Kidney (tissue), 14 donors: ENCODE results near the gene DHH. TPM values are rescaled to one million over a fixed set of nuclear protein-coding genes. Genes with fewer than 3 reads are reported as not detected.

ENCODE experiments used
- DNase-seq, 5 donors: peaks; one replicate each; pipeline ENCODE4 v3.0.0-alpha.2; 2013 to 2020
- FAIRE-seq: peaks from 2 replicates; lab custom pipeline; 2012; peaks lifted over from hg19 to GRCh38; lab: Jason Lieb, UNC
- H3K27ac ChIP-seq, 2 donors: one replicate each; pipeline ENCODE4 v1.7.0; 2013; ENCODE audit warnings: low read depth in 2 of 2, low read length in 2 of 2, inconsistent platforms in 1 of 2
- H3K27me3 ChIP-seq: one replicate; pipeline ENCODE4 v1.7.1; 2013; ENCODE audit warnings: low read length, inconsistent platforms; ENCODE audit not compliant: control insufficient read depth, insufficient read depth
- H3K36me3 ChIP-seq, 3 donors: one replicate each; pipeline versions ENCODE4 v1.7.0 to v1.7.1; 2013; ENCODE audit warnings: low read length in 3 of 3, control low read depth in 1 of 3, inconsistent platforms in 1 of 3; ENCODE audit not compliant: insufficient read depth in 3 of 3, control insufficient read depth in 2 of 3
- H3K4me1 ChIP-seq, 3 donors: one replicate each; pipeline versions ENCODE4 v1.7.0 to v1.7.1; 2013; ENCODE audit warnings: low read length in 3 of 3, inconsistent platforms in 1 of 3, low read depth in 1 of 3; ENCODE audit not compliant: control insufficient read depth in 2 of 3, insufficient read depth in 2 of 3
- H3K4me3 ChIP-seq, 3 donors: one replicate each; pipeline versions ENCODE4 v1.7.0 to v1.8.1; 2013; ENCODE audit warnings: low read length in 3 of 3, control low read depth in 1 of 3, inconsistent platforms in 1 of 3
- H3K9ac ChIP-seq, 3 donors: one replicate each; pipeline versions ENCODE4 v1.7.0 to v1.7.1; 2013; ENCODE audit warnings: low read length in 3 of 3, control low read depth in 1 of 3, inconsistent platforms in 1 of 3
- H3K9me3 ChIP-seq, 3 donors: one replicate each; pipeline versions ENCODE4 v1.7.0 to v1.7.1; 2013; ENCODE audit warnings: low read length in 3 of 3, control low read depth in 1 of 3, inconsistent platforms in 1 of 3; ENCODE audit not compliant: control insufficient read depth in 2 of 3, insufficient read depth in 1 of 3
- intact Hi-C: fragments of 100-400 bp; cut with DNase I; formaldehyde crosslinking; loops from one replicate; pipeline ENCODE4 v1.11.1; 2022
- polyA plus RNA-seq: library from polyadenylated mRNA; stranded (reverse); fragments of 350-450 nt; fragmentation: Illumina TruSeq; extraction: RNeasy Lipid Tissue Mini Kit (QIAGEN cat#74804); gene quantifications from one replicate; pipeline ENCODE4 v1.2.3, GENCODE V29; 2014; ENCODE audit warnings: low read depth, low replicate concordance; ENCODE audit not compliant: insufficient read depth
- total RNA-seq: library from RNA; stranded (reverse); fragmentation: NEBNext Ultra II Directional; extraction: Animal tissue kit (Norgen Biotek cat#: 25700); gene quantifications from one replicate; pipeline ENCODE4 v1.2.1, GENCODE V29; 2021
- TF ChIP-seq, protein P1 (sequence below): IDR thresholded peaks from 3 replicates; pipeline ENCODE4 v1.5.1; 2012; ENCODE audit warnings: mild to moderate bottlenecking, moderate library complexity, borderline replicate concordance; ENCODE audit not compliant: insufficient read depth; ENCODE audit errors: extremely low read depth
- donor health status: control.
- donor health status: control.
- donor health status: control.
- donor health status: control.
- donor health status: control.
- donor health status: DM: yes; HTN: yes; CAD: no.
- donor health status: Normal renal cell carcinoma (clear cell type).

Gene DHH
- total and polyA plus RNA-seq, 2 donors from 2014 or later, result 0.54 to 1.6 TPM

DNA sequence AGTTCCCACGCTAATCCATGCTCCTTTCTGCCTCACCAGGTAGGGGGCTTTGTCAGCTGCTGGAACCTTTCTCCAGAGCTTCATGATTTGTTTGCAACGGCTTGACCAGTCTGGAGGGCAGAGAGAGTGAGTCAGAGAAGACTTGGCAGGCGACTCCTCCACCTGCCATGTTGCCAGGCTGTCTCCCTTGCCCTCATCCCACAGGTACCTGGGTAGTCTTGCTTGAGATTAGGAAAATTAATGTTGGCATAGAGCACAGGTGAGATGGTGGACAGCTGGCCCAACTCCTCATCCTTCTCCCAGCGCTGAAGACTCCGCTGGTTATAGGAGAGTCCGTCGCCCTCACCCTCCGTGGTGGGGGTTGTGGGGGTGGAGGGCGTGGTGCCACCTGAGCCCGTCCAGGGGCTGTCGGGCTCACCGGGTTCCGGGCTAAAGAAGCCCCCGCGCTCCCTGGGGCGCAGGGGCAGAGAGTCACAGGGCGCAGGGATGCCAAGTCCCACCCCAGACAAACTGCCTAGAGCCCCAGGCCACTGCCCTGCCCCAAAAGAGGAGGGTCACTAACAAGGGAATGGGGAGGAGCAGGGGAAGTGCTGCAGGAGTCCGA is 52.6 kb downstream of the DHH start:
- Histone ChIP-seq H3K9ac (no peak overlapping the region), H3K4me1 (no peaks in the 10 kb centered on the region), H3K27ac (no peak overlapping the region), H3K4me3 (no peak overlapping the region), H3K27me3 (no peaks in the 10 kb centered on the region), H3K36me3 (peaks cover 10 to 77% (median 50%) of the 10 kb centered on the region in 3 donors), H3K9me3 (no peaks in the 10 kb centered on the region)
- intact Hi-C loops, result no loop called here
- DNase-seq (peak in 1 of 5 donors; percentile 61), FAIRE-seq (no peak)
- TF ChIP-seq, protein P1, sequence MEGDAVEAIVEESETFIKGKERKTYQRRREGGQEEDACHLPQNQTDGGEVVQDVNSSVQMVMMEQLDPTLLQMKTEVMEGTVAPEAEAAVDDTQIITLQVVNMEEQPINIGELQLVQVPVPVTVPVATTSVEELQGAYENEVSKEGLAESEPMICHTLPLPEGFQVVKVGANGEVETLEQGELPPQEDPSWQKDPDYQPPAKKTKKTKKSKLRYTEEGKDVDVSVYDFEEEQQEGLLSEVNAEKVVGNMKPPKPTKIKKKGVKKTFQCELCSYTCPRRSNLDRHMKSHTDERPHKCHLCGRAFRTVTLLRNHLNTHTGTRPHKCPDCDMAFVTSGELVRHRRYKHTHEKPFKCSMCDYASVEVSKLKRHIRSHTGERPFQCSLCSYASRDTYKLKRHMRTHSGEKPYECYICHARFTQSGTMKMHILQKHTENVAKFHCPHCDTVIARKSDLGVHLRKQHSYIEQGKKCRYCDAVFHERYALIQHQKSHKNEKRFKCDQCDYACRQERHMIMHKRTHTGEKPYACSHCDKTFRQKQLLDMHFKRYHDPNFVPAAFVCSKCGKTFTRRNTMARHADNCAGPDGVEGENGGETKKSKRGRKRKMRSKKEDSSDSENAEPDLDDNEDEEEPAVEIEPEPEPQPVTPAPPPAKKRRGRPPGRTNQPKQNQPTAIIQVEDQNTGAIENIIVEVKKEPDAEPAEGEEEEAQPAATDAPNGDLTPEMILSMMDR, result no peak

DNA sequence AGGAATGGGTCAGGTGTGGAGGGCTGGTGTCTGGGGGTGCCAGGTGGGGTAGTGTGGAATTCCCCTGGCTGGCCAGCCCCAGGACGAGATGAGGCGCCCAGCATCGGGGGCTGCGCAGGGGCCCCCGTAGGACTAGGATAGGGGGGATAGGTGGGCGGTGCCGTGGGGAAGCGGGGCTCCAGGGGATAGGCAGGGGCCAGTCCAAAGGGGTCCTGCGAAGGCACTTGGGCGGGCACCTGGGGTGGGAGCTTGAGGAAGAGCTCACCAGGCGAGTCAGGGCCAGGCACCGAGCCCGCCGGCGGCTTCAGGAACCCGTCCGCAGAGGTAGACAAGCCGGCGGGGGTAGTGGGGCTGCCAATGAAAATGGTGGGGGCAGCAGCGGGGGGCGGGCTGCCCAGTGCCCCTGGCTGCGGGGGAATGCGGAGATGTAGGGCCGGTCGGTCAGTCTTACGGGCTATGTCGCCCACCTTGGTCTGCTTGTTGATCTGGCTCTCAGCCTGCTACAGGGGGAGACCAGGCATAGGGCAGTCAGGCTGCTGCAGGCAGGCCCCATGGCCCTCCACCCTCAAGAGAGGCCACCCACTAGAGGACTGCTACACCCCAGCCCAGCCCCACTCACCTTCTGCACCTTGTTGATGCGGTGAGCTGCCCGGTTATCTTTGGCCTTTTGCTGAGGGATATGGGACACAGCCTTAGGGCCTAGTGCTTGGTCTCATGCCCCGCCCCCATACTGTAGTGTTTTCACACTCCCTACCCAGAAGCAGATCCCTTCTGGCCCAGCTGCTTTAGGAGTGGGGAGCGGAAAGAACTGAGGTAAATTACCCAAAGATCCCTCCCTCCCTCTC is 53.3 kb downstream of the DHH start:
- intact Hi-C loops, result no loop called here
- no peaks in the 10 kb centered on the region for H3K9me3 ChIP-seq
- no peaks in the 10 kb centered on the region for H3K4me1 ChIP-seq
- DNase-seq, result peak in 1 of 5 donors; percentile 74
- no peak overlapping the region for H3K4me3 ChIP-seq
- no peak overlapping the region for H3K9ac ChIP-seq
- no peaks in the 10 kb centered on the region for H3K27me3 ChIP-seq
- TF ChIP-seq, protein P1, result no peak
- no peak for FAIRE-seq
- H3K36me3 ChIP-seq, result peaks cover 10 to 76% (median 54%) of the 10 kb centered on the region in 3 donors
- no peak overlapping the region for H3K27ac ChIP-seq

DNA sequence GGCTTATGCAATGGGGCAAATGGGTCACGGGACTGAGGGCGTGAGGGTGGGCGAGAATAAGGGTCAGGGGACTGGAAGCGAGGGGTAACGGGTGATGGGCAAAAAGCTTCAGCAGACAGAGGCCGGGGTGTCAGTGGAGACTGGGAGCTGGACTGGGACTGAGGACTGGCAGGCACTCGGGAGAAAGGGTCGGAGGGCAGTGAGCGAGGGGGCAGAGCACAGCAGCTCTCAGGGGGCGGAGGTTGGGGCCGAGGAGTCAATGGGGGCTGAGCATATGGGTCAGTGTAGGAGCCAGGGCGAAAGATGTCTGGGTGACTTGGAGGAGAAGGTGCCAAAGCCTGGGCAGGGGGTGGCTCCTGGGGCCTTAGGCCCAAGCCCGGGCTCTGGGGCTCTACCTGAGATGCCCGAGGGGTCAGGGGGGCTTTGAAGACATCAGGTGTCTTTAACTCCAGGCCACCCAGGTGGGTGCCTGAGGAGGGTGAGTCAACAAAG is 54.2 kb downstream of the DHH start:
- peaks cover 8 to 69% (median 48%) of the 10 kb centered on the region in 3 donors for H3K36me3 ChIP-seq
- FAIRE-seq (no peak), DNase-seq (peak in 1 of 5 donors; percentile 51)
- H3K27me3 ChIP-seq, result no peaks in the 10 kb centered on the region
- H3K9me3 ChIP-seq, result no peaks in the 10 kb centered on the region
- TF ChIP-seq, protein P1, result no peak
- H3K4me3 ChIP-seq, result no peak overlapping the region
- H3K4me1 ChIP-seq, result no peaks in the 10 kb centered on the region
- no peak overlapping the region for H3K27ac ChIP-seq
- H3K9ac ChIP-seq, result no peak overlapping the region
- intact Hi-C loops, result no loop called here
